H1 (cell line): ENCODE data around the gene CSE1L. TPM values are rescaled to one million over a fixed set of nuclear protein-coding genes. Genes with fewer than 3 reads are reported as not detected.

Source experiments
- CTCF ChIA-PET: fragments of 300-600 bp; sonication (Branson Sonifier 250); formaldehyde crosslinking; loops from one replicate; lab custom pipeline; 2021; ENCODE audit not compliant: partially characterized antibody; lab: Charles Lee
- POLR2A ChIA-PET: fragments of 300-600 bp; sonication (Branson Sonifier 250); formaldehyde crosslinking; loops from one replicate; lab custom pipeline; 2021; ENCODE audit warnings: inconsistent platforms; ENCODE audit not compliant: partially characterized antibody; lab: Charles Lee
- DNase-seq, 2 experiments: peaks; one replicate each; pipeline versions ENCODE4 v3.0.0 to v3.0.0-alpha.2; 2010 to 2022; ENCODE audit warnings: low spot score in 2 of 2, low read depth in 1 of 2, mixed read lengths in 1 of 2
- FAIRE-seq: peaks from 2 replicates; lab custom pipeline; 2011; peaks lifted over from hg19 to GRCh38; lab: Jason Lieb, UNC
- H2AFZ ChIP-seq: 2 replicates; pipeline ENCODE4 v1.8.1; 2012; ENCODE audit warnings: low read length, inconsistent platforms
- H2AK5ac ChIP-seq: 2 replicates; pipeline ENCODE4 v1.6.1; 2013; ENCODE audit warnings: low read depth, low read length
- H2BK120ac ChIP-seq: replicated peaks from 2 replicates; pipeline ENCODE3; 2013; ENCODE audit warnings: low read depth, low read length, inconsistent platforms
- H2BK12ac ChIP-seq: 2 replicates; pipeline ENCODE4 v1.6.1; 2013; ENCODE audit warnings: low read depth, low read length
- H2BK15ac ChIP-seq: 2 replicates; pipeline ENCODE4 v1.6.1; 2013; ENCODE audit warnings: low read length
- H2BK20ac ChIP-seq: 2 replicates; pipeline ENCODE4 v1.6.1; 2013; ENCODE audit warnings: low read length
- H2BK5ac ChIP-seq: 2 replicates; pipeline ENCODE4 v1.6.1; 2013; ENCODE audit warnings: low read depth, low read length
- H3K14ac ChIP-seq: 2 replicates; pipeline ENCODE4 v1.6.1; 2013; ENCODE audit warnings: inconsistent platforms; ENCODE audit not compliant: insufficient read length
- H3K18ac ChIP-seq: 2 replicates; pipeline ENCODE4 v1.6.1; 2013; ENCODE audit warnings: low read length; ENCODE audit errors: extremely low read depth
- H3K23ac ChIP-seq: 2 replicates; pipeline ENCODE4 v1.6.1; 2013; ENCODE audit warnings: inconsistent platforms; ENCODE audit not compliant: insufficient read length
- H3K23me2 ChIP-seq: 2 replicates; pipeline ENCODE4 v1.6.1; 2013; ENCODE audit warnings: low read depth, low read length
- H3K27ac ChIP-seq: 2 replicates; pipeline ENCODE4 v1.6.1; 2011; ENCODE audit warnings: low read depth, low read length, inconsistent platforms
- H3K27me3 ChIP-seq, 4 experiments: replicated peaks in 1 of 4; 1 replicate in 1 of 4; 2 replicates in 3 of 4; pipeline versions ENCODE4 v1.6.1 to v1.8.1; 2011 to 2013; ENCODE audit warnings: low read length in 3 of 4, mild to moderate bottlenecking in 3 of 4, inconsistent platforms in 2 of 4, mixed read lengths in 2 of 4, moderate library complexity in 1 of 4; ENCODE audit not compliant: control insufficient read depth in 3 of 4, insufficient read depth in 3 of 4; ENCODE audit errors: extremely low read depth in 1 of 4
- H3K36me3 ChIP-seq, 4 experiments: 2 replicates each; pipeline versions ENCODE4 v1.6.1 to v1.8.1; 2011 to 2013; ENCODE audit warnings: mild to moderate bottlenecking in 4 of 4, low read length in 3 of 4, moderate library complexity in 2 of 4, control low read depth in 1 of 4, inconsistent platforms in 1 of 4; ENCODE audit not compliant: insufficient read depth in 4 of 4, control insufficient read depth in 2 of 4
- H3K4ac ChIP-seq: replicated peaks from 2 replicates; pipeline ENCODE3; 2013; ENCODE audit warnings: low read length, low read depth, mixed read lengths, inconsistent platforms; ENCODE audit not compliant: insufficient read length
- H3K4me1 ChIP-seq, 4 experiments: replicated peaks in 1 of 4; 1 replicate in 1 of 4; 2 replicates in 3 of 4; pipeline versions ENCODE4 v1.6.1 to v1.8.1; 2011 to 2013; ENCODE audit warnings: low read length in 3 of 4, inconsistent platforms in 2 of 4, mixed read lengths in 1 of 4; ENCODE audit not compliant: insufficient read depth in 4 of 4, control insufficient read depth in 3 of 4
- H3K4me2 ChIP-seq, 2 experiments: 2 replicates each; pipeline versions ENCODE4 v1.6.1 to v1.8.1; 2011 to 2013; ENCODE audit warnings: low read depth in 2 of 2, low read length in 2 of 2, control low read depth in 1 of 2, inconsistent platforms in 1 of 2, mild to moderate bottlenecking in 1 of 2; ENCODE audit not compliant: insufficient read depth in 1 of 2
- H3K4me3 ChIP-seq, 4 experiments: fragments of 200-600, 300-600 bp in 1 of 4; sonication (generic), shearing (Covaris generic), sonication (Bioruptor Twin) in 1 of 4; 2 replicates each; pipeline versions ENCODE4 v1.5.1 to v1.8.1; 2011 to 2016; ENCODE audit warnings: low read length in 4 of 4, low read depth in 3 of 4, control low read depth in 2 of 4, inconsistent platforms in 2 of 4, mild to moderate bottlenecking in 2 of 4, mixed read lengths in 1 of 4, moderate library complexity in 1 of 4; ENCODE audit not compliant: insufficient read depth in 2 of 4; ENCODE audit errors: extremely low read depth in 1 of 4
- H3K56ac ChIP-seq: replicated peaks from 2 replicates; pipeline ENCODE3; 2013; ENCODE audit warnings: low read depth, mild to moderate bottlenecking, mixed read lengths, low read length, inconsistent platforms; ENCODE audit not compliant: insufficient read length
- H3K79me1 ChIP-seq: 2 replicates; pipeline ENCODE4 v1.6.1; 2013; ENCODE audit warnings: low read depth, low read length, control low read depth
- H3K79me2 ChIP-seq, 2 experiments: 2 replicates each; pipeline versions ENCODE4 v1.6.1 to v1.8.1; 2012 to 2013; ENCODE audit warnings: low read length in 2 of 2, mild to moderate bottlenecking in 2 of 2, inconsistent platforms in 1 of 2; ENCODE audit not compliant: insufficient read depth in 2 of 2, control insufficient read depth in 1 of 2
- H3K9ac ChIP-seq, 4 experiments: replicated peaks in 1 of 4; 1 replicate in 1 of 4; 2 replicates in 3 of 4; pipeline versions ENCODE4 v1.6.1 to v1.8.1; 2011 to 2013; ENCODE audit warnings: low read depth in 3 of 4, low read length in 3 of 4, control low read depth in 2 of 4, mild to moderate bottlenecking in 2 of 4, moderate library complexity in 2 of 4, inconsistent platforms in 1 of 4; ENCODE audit errors: extremely low read depth in 1 of 4
- H3K9me3 ChIP-seq, 2 experiments: 2 replicates each; pipeline versions ENCODE4 v1.6.1 to v1.8.1; 2012 to 2013; ENCODE audit warnings: mild to moderate bottlenecking in 2 of 2, moderate library complexity in 2 of 2, control low read depth in 1 of 2, inconsistent platforms in 1 of 2, low read depth in 1 of 2, low read length in 1 of 2, mixed read lengths in 1 of 2; ENCODE audit not compliant: insufficient read depth in 2 of 2
- H4K20me1 ChIP-seq, 2 experiments: replicated peaks in 1 of 2; 2 replicates each; pipeline versions ENCODE3 to v1.8.1; 2011 to 2013; ENCODE audit warnings: inconsistent platforms in 2 of 2, low read length in 2 of 2, mild to moderate bottlenecking in 1 of 2; ENCODE audit not compliant: insufficient read depth in 2 of 2, control insufficient read depth in 1 of 2
- H4K5ac ChIP-seq: 2 replicates; pipeline ENCODE4 v1.6.1; 2013; ENCODE audit warnings: low read length, low read depth, mixed read lengths, inconsistent platforms; ENCODE audit not compliant: insufficient read length
- H4K8ac ChIP-seq: 2 replicates; pipeline ENCODE4 v1.8.0; 2013; ENCODE audit warnings: mild to moderate bottlenecking, moderate library complexity, low read length, inconsistent platforms; ENCODE audit not compliant: insufficient read depth; ENCODE audit errors: extremely low read depth
- H4K91ac ChIP-seq: replicated peaks from 2 replicates; pipeline ENCODE3; 2013; ENCODE audit warnings: low read length, mixed read lengths, inconsistent platforms; ENCODE audit not compliant: insufficient read length
- ASH2L ChIP-seq: fragments of 200-600, 300-600 bp; sonication (generic); IDR thresholded peaks from one replicate; pipeline ENCODE4 v1.7.1; 2017; ENCODE audit warnings: low read length
- CBX5 ChIP-seq: fragments of 300-800, 300-1000 bp; sonication (generic); IDR thresholded peaks from 2 replicates; pipeline ENCODE4 v1.7.1; 2016; ENCODE audit warnings: antibody characterized with exemption, low read length, low read depth
- CREB1 ChIP-seq: IDR thresholded peaks from 2 replicates; pipeline ENCODE4 v1.6.1; 2012; ENCODE audit warnings: inconsistent platforms
- HDAC6 ChIP-seq: IDR thresholded peaks from one replicate; pipeline ENCODE4 v1.7.1; 2012; ENCODE audit warnings: low read depth, mild to moderate bottlenecking, inconsistent platforms, low read length, moderate library complexity
- NANOG ChIP-seq: IDR thresholded peaks from 2 replicates; pipeline ENCODE4 v1.6.1; 2011; ENCODE audit warnings: low read length, low read depth, mild to moderate bottlenecking, inconsistent platforms; ENCODE audit not compliant: insufficient read depth, poor library complexity, severe bottlenecking
- TAF7 ChIP-seq: optimal IDR thresholded peaks from 2 replicates; pipeline ENCODE3; 2011; ENCODE audit warnings: low read depth, mild to moderate bottlenecking, inconsistent platforms, low read length, moderate library complexity, borderline replicate concordance
- WGBS, 2 experiments: shearing (Covaris generic) in 1 of 2; methylation state at CpG; one replicate each; pipeline versions ENCODE4 v1.1.6 to v1.1.7; 2013 to 2015; ENCODE audit warnings: low lambda C conversion rate in 2 of 2, mixed read lengths in 2 of 2, inconsistent platforms in 1 of 2, low coverage in 1 of 2, missing lambda C conversion rate in 1 of 2; ENCODE audit not compliant: insufficient replicate concordance in 2 of 2, insufficient coverage in 1 of 2, insufficient read length in 1 of 2; ENCODE audit errors: extremely low coverage in 1 of 2, missing lambda C conversion rate in 1 of 2; 5-methylcytosine and 5-hydroxymethylcytosine counted together
- long read RNA-seq, 2 experiments: library from RNA in 1 of 2; library from capped mRNA in 1 of 2; stranded (forward); transcript quantifications; one replicate each; pipeline ENCODE4 v2.0.0, GENCODE V29; 2021; ENCODE audit warnings: inconsistent platforms in 1 of 2
- polyA minus RNA-seq, 3 experiments: library from RNA; depleted of rRNA, polyadenylated mRNA; stranded (reverse); fragments of >200 nt; gene quantifications; 1 replicate in 2 of 3; 2 replicates in 1 of 3; pipeline ENCODE4 v1.2.3, GENCODE V29; 2011
- polyA plus RNA-seq, 7 experiments: library from polyadenylated mRNA; depleted of rRNA in 3 of 7; stranded (reverse) in 5 of 7; unstranded in 2 of 7; fragments of >200 nt in 5 of 7; fragments of 200-250 nt in 2 of 7; gene quantifications; 1 replicate in 5 of 7; 2 replicates in 1 of 7; 4 replicates in 1 of 7; pipeline versions ENCODE4 v1.2.1 to v1.2.3, GENCODE V29; 2011 to 2013; ENCODE audit warnings: missing spikeins in 2 of 7, mixed read lengths in 2 of 7
- total RNA-seq: library from RNA; stranded (reverse); fragmentation: NEBNext Ultra II Directional; extraction: Animal tissue kit (Norgen Biotek cat#: 25700); gene quantifications from 2 replicates; pipeline ENCODE4 v1.2.1, GENCODE V29; 2021

Gene CSE1L
- total RNA-seq (252 and 269 TPM in 2 replicates), polyA plus RNA-seq (2011; rRNA removed) (48.6 and 94.1 TPM in 2 replicates), polyA minus RNA-seq (2011; rRNA and poly(A)+ RNA removed) (120 and 184 TPM in 2 replicates)
- 103 TPM for polyA plus RNA-seq (2011; cell fraction: cytosol; rRNA removed)
- 35.4 TPM for polyA plus RNA-seq (2011; cell fraction: nucleus; rRNA removed)
- polyA plus RNA-seq (2012, experiment 1 of 2), result 132 to 200 TPM (median 146 TPM) in 4 replicates
- 12.1 TPM for polyA plus RNA-seq (2012, experiment 2 of 2)
- polyA plus RNA-seq (2013, experiment 1 of 2), result 195 TPM
- 199 TPM for polyA plus RNA-seq (2013, experiment 2 of 2)
- polyA minus RNA-seq (2011; cell fraction: cytosol; rRNA and poly(A)+ RNA removed), result 80.3 TPM
- polyA minus RNA-seq (2011; cell fraction: nucleus; rRNA and poly(A)+ RNA removed), result 84.7 TPM
- long read RNA-seq, experiment 1, transcript CSE1L-201 (25 exons, 3,553 nt), result major isoform, 126 of 411 reads
- long read RNA-seq, experiment 1, partial matches to known transcripts, result 225 of 411 reads
- long read RNA-seq, experiment 1, other reads (novel, unspliced or antisense), result 60 of 411 reads
- long read RNA-seq, experiment 2, transcript CSE1L-201 (25 exons, 3,553 nt), result major isoform, 137 of 171 reads
- long read RNA-seq, experiment 2, partial matches to known transcripts, result 19 of 171 reads
- long read RNA-seq, experiment 2, other reads (novel, unspliced or antisense), result 15 of 171 reads

DNA sequence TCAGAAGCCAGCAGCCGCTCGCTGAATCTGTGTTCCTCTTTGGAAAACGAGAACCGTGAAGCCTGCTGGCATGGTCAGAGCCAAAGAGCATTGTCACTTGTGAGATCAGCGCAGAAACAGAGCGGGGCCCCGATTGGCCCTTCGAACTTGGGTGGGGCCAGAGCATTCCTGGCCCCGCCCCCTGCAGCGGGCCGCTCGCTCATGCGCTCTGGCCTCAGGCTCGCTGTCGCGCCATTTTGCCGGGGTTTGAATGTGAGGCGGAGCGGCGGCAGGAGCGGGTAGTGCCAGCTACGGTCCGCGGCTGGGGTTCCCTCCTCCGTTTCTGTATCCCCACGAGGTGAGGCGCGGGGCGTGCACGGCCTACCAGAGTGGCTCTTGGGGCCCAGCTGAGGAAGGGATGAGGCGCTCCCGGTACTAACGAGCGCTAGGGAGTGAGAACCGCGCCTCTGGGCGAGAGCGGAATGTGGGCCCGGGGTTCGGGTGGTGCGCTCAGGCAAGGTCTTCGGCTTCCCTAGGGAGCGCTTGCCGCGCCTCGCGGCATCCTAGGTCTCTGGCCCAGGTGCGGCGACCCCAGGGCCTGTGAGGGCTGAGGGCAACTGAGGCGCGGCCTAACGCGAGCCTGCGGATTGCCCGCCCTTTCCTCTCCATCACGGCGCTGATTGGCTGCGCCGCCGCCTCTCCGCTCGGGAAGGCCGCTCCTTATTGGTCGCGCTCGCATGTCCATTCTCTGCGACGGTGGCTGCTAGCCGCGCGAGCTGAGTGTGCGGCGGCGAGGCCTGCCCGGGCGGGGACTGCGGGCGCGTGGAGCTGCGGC, at the start of gene CSE1L:
TSS of gene CSE1L (plus strand) at position 226 of the 814 bp plus-strand sequence. CDS start 12,152 bp downstream, outside the sequence.
- H2BK20ac ChIP-seq, result no peak within 1 kb of the TSS
- H3K23me2 ChIP-seq, result peaks cover 10% of the 10 kb centered on the region; the same call in 1 of the 2 replicates
- peak within 1 kb of the TSS; percentile 97 to 100 (median 100) for H3K9ac ChIP-seq
- H3K27ac ChIP-seq, result peak within 1 kb of the TSS; percentile 99
- ChIA-PET CTCF (interaction anchor here (2.3 kb wide), 1 partner anchor 17 kb away, joined by 8 read pairs; no protein-coding TSS in a partner anchor), POLR2A (interaction anchor here (0.7 to 3.1 kb wide), 34 partner anchors 9 to 232 kb away, joined by 3 to 57 read pairs (median 4); partner anchors contain the start of genes ARFGEF2, DDX27 and ZNFX1)
- 1% methylated on average over 71 of the region's 80 CpGs; no CpG with 5 or more reads in 1 of the 2 experiments for WGBS, 2 experiments
- peaks cover 2% of the 10 kb centered on the region; the same call in 1 of the 2 replicates for H3K79me1 ChIP-seq
- peak within 1 kb of the TSS; percentile 43 for H2BK12ac ChIP-seq
- H3K36me3 ChIP-seq, result peaks cover 0 to 21% (median 2%) of the 10 kb centered on the region in 4 experiments; a peak in 3 of 8 replicates
- no peak within 1 kb of the TSS for H2BK15ac ChIP-seq
- no peaks in the 10 kb centered on the region for H3K27me3 ChIP-seq
- peak within 1 kb of the TSS; percentile 89 for H3K14ac ChIP-seq
- peak within 1 kb of the TSS; percentile 88; the same call in 1 of the 2 replicates for H2AK5ac ChIP-seq
- H3K18ac ChIP-seq, result peak within 1 kb of the TSS; percentile 99
- peak within 1 kb of the TSS; percentile 97 for H3K4ac ChIP-seq
- peak within 1 kb of the TSS; percentile 88 for H3K56ac ChIP-seq
- peaks cover 0 to 6% (median 2%) of the 10 kb centered on the region in 4 experiments; a peak in 4 of 7 replicates for H3K4me1 ChIP-seq
- peak within 1 kb of the TSS; percentile 86 to 91 for H3K4me2 ChIP-seq
- peak; percentile 87 to 98 for DNase-seq
- peak within 1 kb of the TSS; percentile 98 for H4K5ac ChIP-seq
- H2AFZ ChIP-seq, result peak within 1 kb of the TSS; percentile 75; the same call in 1 of the 2 replicates
- no peak within 1 kb of the TSS for H2BK120ac ChIP-seq
- H3K4me3 ChIP-seq, result peak within 1 kb of the TSS; percentile 95 to 99 (median 98)
- H4K8ac ChIP-seq, result peak within 1 kb of the TSS; percentile 100
- FAIRE-seq, result no peak
- peaks cover 11 to 13% of the 10 kb centered on the region in 2 experiments for H4K20me1 ChIP-seq
- H3K23ac ChIP-seq, result no peak within 1 kb of the TSS
- peaks cover 45 to 47% of the 10 kb centered on the region in 2 experiments for H3K79me2 ChIP-seq
- H4K91ac ChIP-seq, result peak within 1 kb of the TSS; percentile 99
- H2BK5ac ChIP-seq, result peak within 1 kb of the TSS; percentile 99
- no peaks in the 10 kb centered on the region for H3K9me3 ChIP-seq
- peak; percentile 72; the same call in 1 of the 2 replicates for TF ChIP-seq CREB1
- peak; percentile 87 for TF ChIP-seq ASH2L
- peak; percentile 97 for TF ChIP-seq TAF7
- no peak for TF ChIP-seq HDAC6
- no peak for TF ChIP-seq CBX5
- no peak for TF ChIP-seq NANOG
